PFSK-1 (cell line): ENCODE results near the gene CACNG1.

Experiments
- FOXP2 ChIP-seq: optimal IDR thresholded peaks from 2 replicates; pipeline ENCODE3; 2011; ENCODE audit warnings: borderline replicate concordance, control low read depth, inconsistent platforms; ENCODE audit not compliant: insufficient read depth; ENCODE audit errors: extremely low read length, extremely low read depth
- POLR2AphosphoS5 ChIP-seq: IDR thresholded peaks from 2 replicates; pipeline ENCODE4 v1.6.1; 2012; ENCODE audit warnings: low read depth, mild to moderate bottlenecking, control low read depth, low read length, moderate library complexity
- SIN3A ChIP-seq: IDR thresholded peaks from 2 replicates; pipeline ENCODE4 v1.6.1; 2012; ENCODE audit warnings: mild to moderate bottlenecking, low read length, moderate library complexity, borderline replicate concordance; ENCODE audit not compliant: insufficient read depth
- TAF1 ChIP-seq: IDR thresholded peaks from 2 replicates; pipeline ENCODE4 v1.6.1; 2012; ENCODE audit warnings: low read length, control low read depth, borderline replicate concordance; ENCODE audit not compliant: insufficient read depth
- TF ChIP-seq, protein P1 (sequence below), 2 experiments: IDR thresholded peaks; 2 replicates each; pipeline versions ENCODE4 v1.6.1 to v1.8.0; 2011 to 2012; ENCODE audit warnings: low read depth in 2 of 2, low read length in 2 of 2, control low read depth in 1 of 2, inconsistent platforms in 1 of 2, mild to moderate bottlenecking in 1 of 2, moderate library complexity in 1 of 2; ENCODE audit not compliant: insufficient read depth in 1 of 2

DNA sequence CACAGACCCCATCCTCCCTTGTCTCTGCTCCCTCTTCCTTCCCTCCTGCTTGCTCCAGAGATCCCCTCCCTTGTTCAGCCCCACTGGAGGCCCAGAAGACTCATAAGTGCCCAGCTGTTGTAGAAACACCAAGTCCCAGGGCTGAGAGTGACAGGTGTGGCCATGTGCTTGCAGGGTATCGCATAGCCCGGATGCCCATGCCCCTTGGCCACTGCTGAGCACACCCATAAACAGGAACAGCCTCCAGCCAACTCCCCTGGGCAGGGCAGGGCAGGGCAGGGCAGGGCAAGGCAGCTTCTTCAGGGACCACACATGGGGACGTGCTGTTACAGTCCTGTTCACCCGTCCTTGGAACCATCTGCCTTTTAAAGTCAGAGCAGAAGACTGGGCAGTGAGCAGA, 2.0 kb downstream of the CACNG1 start:
- no peak for TF ChIP-seq SIN3A
- no peak for TF ChIP-seq TAF1
- TF ChIP-seq, protein P1, sequence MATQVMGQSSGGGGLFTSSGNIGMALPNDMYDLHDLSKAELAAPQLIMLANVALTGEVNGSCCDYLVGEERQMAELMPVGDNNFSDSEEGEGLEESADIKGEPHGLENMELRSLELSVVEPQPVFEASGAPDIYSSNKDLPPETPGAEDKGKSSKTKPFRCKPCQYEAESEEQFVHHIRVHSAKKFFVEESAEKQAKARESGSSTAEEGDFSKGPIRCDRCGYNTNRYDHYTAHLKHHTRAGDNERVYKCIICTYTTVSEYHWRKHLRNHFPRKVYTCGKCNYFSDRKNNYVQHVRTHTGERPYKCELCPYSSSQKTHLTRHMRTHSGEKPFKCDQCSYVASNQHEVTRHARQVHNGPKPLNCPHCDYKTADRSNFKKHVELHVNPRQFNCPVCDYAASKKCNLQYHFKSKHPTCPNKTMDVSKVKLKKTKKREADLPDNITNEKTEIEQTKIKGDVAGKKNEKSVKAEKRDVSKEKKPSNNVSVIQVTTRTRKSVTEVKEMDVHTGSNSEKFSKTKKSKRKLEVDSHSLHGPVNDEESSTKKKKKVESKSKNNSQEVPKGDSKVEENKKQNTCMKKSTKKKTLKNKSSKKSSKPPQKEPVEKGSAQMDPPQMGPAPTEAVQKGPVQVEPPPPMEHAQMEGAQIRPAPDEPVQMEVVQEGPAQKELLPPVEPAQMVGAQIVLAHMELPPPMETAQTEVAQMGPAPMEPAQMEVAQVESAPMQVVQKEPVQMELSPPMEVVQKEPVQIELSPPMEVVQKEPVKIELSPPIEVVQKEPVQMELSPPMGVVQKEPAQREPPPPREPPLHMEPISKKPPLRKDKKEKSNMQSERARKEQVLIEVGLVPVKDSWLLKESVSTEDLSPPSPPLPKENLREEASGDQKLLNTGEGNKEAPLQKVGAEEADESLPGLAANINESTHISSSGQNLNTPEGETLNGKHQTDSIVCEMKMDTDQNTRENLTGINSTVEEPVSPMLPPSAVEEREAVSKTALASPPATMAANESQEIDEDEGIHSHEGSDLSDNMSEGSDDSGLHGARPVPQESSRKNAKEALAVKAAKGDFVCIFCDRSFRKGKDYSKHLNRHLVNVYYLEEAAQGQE (IDR thresholded peaks at IDR 0.05; ENCODE audit: insufficient read depth in 1 of 2, low read depth in 2 of 2, low read length in 2 of 2): no peak
- no peak for TF ChIP-seq POLR2AphosphoS5
- TF ChIP-seq FOXP2: no peak
